Measurements from ENCODE around the gene HDAC11. TPM values are rescaled to one million over a fixed set of nuclear protein-coding genes. Genes with fewer than 3 reads are reported as not detected.

The HDAC11 gene
- total RNA-seq, 6 experiments from 2014 or later, result 8.0 to 12.4 (median 9.1) TPM

- Mint-ChIP-seq H3K27me3 (ENCODE audit: insufficient read depth) (peaks cover 3% of the 10 kb centered on the region; the same call in 1 of the 2 replicates), H3K4me3 (no peak overlapping the region), H3K4me1 (ENCODE audit: low read depth) (peaks cover 14% of the 10 kb centered on the region), H3K36me3 (ENCODE audit: low read depth) (no peaks in the 10 kb centered on the region; the same call in 1 of the 2 replicates), H3K27ac (peak overlapping the region; percentile 85), H3K9me3 (no peaks in the 10 kb centered on the region)
- no peak for DNase-seq
- no peak for TF ChIP-seq CTCF (IDR thresholded peaks at IDR 0.05)
Observed at GRCh38 chr3:13525827-13526625, 45.9 kb downstream of the HDAC11 start.

DNA sequence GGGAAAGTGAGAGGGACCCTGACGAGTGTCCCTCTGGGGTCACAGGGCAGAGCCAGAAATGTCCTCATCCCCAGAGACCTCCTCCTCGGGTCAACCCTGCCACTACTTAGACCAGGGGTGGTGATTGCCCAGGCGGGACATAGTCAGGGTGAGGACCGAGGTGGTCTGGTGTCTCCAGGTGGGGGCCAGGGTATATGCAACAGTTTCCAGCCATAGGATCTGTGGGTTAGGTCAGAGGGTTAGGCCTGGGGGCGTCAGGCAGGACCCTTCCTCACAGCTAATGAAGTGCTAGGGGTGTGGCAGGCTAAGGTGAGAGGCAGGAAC lies 46.5 kb downstream of the HDAC11 start:
- Mint-ChIP-seq H3K4me1 (ENCODE audit: low read depth) (peaks cover 14% of the 10 kb centered on the region), H3K9me3 (no peaks in the 10 kb centered on the region), H3K27ac (no peak overlapping the region), H3K36me3 (ENCODE audit: low read depth) (no peaks in the 10 kb centered on the region; the same call in 1 of the 2 replicates), H3K4me3 (no peak overlapping the region), H3K27me3 (ENCODE audit: insufficient read depth) (peaks cover 3% of the 10 kb centered on the region; the same call in 1 of the 2 replicates)
- TF ChIP-seq CTCF (IDR thresholded peaks at IDR 0.05), result no peak
- DNase-seq, result no peak

- Mint-ChIP-seq H3K27ac (no peak overlapping the region), H3K4me3 (no peak overlapping the region), H3K9me3 (no peaks in the 10 kb centered on the region), H3K27me3 (ENCODE audit: insufficient read depth) (peaks cover 1% of the 10 kb centered on the region; the same call in 1 of the 2 replicates), H3K36me3 (ENCODE audit: low read depth) (no peaks in the 10 kb centered on the region), H3K4me1 (ENCODE audit: low read depth) (peaks cover 17% of the 10 kb centered on the region)
- no peak for DNase-seq
- peak; percentile 60 for TF ChIP-seq CTCF (IDR thresholded peaks at IDR 0.05)
Observed at GRCh38 chr3:13528217-13528867, 48.2 kb downstream of the HDAC11 start.

DNA sequence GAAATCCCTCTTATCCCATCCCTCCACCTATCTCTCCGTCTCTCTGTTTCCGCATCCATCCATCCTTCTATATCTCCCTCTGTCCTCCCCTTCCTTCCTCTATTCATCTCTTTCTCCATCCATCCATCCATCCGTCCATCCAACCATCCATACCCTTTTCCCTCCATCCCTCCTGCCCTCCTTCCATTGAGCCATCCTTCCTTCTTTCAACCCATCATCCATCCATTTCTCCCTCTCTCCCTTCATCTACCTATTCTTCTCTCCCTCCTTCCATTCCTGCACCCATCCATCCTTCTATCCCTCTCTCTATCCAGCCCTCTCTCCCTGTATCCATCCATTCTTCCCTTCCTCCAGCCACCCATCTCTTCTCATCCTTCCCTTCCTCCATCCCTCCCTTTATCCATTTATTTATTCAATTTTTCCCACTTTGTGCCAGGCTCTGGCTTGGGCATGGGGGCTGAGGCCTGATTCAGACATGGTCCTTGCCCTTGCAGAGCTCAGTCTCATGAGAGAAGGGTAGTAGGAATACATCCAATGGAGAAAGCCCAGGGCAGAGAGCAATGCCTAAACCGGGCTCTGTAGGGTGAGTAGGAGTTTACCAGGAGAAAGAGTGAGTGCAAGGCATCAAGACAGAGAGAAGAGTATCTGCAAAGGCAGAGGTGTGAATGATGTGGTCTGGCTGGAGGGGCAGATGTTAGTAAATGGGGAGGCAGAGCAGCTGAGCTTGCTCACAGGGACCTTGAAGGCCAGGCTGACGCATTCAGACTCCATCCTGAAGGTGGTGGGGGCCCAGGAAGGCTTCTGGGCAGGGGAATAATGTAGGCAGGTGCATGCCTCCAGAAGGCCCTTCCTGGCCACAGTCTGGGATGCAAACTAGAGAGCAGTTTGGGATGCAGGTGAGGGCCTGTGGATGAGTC lies 49.3 kb downstream of the HDAC11 start:
- Mint-ChIP-seq H3K4me3 (no peak overlapping the region), H3K9me3 (no peaks in the 10 kb centered on the region), H3K4me1 (ENCODE audit: low read depth) (peaks cover 24% of the 10 kb centered on the region), H3K27ac (no peak overlapping the region), H3K36me3 (ENCODE audit: low read depth) (no peaks in the 10 kb centered on the region), H3K27me3 (ENCODE audit: insufficient read depth) (peaks cover 1% of the 10 kb centered on the region; the same call in 1 of the 2 replicates)
- no peak for DNase-seq
- no peak for TF ChIP-seq CTCF (IDR thresholded peaks at IDR 0.05)

- H3K27ac Mint-ChIP-seq, result no peak overlapping the region
- no peaks in the 10 kb centered on the region for H3K36me3 Mint-ChIP-seq (ENCODE audit: low read depth)
- peaks cover 1% of the 10 kb centered on the region; the same call in 1 of the 2 replicates for H3K27me3 Mint-ChIP-seq (ENCODE audit: insufficient read depth)
- peaks cover 17% of the 10 kb centered on the region for H3K4me1 Mint-ChIP-seq (ENCODE audit: low read depth)
- no peak for TF ChIP-seq CTCF (IDR thresholded peaks at IDR 0.05)
- H3K4me3 Mint-ChIP-seq, result no peak overlapping the region
- no peaks in the 10 kb centered on the region for H3K9me3 Mint-ChIP-seq
- DNase-seq, result no peak
Observed at GRCh38 chr3:13530241-13531009, 50.3 kb downstream of the HDAC11 start.
